Measurements from ENCODE around the gene PLK3.

- TF ChIP-seq CTCF (IDR thresholded peaks at IDR 0.05): no peak
- no peak for TF ChIP-seq POLR2AphosphoS5 (IDR thresholded peaks at IDR 0.05)
- no peak for TF ChIP-seq POLR2A (IDR thresholded peaks at IDR 0.05)
- TF ChIP-seq EP300 (IDR thresholded peaks at IDR 0.05; ENCODE audit: low read depth): no peak
These were observed 29.6 kb downstream of the PLK3 start for GRCh38 chr1:44829506-44830384.

Measured in transverse colon (tissue), 4 donors.